Measurements from ENCODE around the gene LRRTM1.

LRRTM1 gene

GRCh38 chr2:80302314-80303005 is 2.1 kb downstream of the LRRTM1 start:
- no peak for DNase-seq (ENCODE audit: low spot score)

DNA sequence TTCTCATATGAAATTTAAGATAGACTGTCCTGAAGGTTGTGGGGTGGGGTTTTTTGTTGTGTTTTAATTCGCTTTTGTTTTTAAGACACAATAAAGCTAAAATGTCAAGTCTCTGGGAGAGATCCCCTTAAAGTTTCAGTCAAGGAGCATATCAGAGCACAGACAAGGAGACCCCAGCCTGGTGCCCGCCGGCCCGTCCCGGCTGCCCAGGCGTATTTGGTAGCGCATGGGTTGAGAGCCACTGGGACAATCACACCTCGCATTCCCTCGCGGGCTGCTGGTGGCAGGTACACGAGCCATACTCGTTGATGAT is 2.6 kb downstream of the LRRTM1 start:
- no peak for DNase-seq (ENCODE audit: low spot score)

DNA sequence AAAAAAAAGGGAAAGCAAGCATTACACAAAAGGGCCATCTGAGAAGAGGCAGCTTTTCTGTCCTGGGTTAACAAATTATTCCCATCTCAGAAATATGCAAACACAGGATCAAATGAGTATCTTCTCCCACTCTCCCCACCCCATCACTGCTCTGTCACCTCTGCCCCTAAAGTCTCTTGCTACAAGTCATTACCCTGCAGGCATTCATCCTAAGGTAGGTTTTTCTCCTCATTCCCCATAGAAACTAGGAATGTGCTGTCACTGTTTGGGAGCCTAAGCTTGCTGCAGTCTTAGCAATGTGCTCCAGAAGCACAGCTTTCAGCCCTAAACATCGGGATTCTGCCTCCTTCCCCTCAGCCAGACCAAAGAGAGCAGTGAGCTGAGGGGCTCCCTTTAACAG is 3.6 kb downstream of the LRRTM1 start:
- DNase-seq (ENCODE audit: low spot score) = no peak

DNA sequence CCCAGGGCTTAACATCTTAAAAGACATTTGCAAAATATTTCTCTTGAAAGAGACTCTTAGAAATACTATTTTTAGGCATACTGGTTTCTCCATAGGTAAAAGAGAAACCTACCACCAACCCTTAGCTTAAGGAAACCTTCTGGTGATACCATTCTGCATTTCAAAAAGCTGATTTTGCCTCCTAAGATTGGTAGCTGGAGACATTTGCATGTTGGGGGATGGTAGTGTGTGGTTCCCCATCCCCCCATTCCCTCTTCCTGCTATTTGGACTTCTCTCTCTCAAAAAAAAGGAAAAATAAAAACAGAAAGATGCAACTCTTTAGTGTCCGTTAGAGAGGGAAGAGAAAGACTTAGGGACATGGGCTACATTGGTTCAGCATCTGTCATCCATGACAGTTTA is 4.2 kb downstream of the LRRTM1 start:
- DNase-seq (ENCODE audit: low spot score) = no peak

DNA sequence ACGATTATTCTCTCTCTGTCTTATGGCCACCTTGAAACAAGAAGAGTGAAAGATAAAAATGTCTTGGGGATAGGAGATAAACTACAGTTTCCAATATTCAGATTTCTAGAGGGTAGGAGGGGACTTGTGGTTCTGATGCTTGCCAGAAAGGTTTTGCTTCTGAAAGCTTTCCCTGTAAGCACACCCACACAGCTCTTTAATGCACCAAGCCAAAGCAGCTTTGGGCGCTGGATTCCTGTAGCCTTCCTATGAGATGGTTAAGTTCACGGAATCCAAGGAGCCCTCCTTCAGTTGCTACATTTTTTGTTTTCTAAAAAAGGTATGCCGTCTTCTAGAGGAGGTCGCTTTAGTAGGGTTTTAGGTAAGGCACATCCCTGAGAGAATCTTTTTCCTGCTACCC is 4.9 kb downstream of the LRRTM1 start:
- DNase-seq (ENCODE audit: low spot score) = no peak

- no peak for DNase-seq (ENCODE audit: low spot score)
Measured at GRCh38 chr2:80298954-80299353, 5.6 kb downstream of the LRRTM1 start.

GRCh38 chr2:80293039-80293438 is 11.5 kb downstream of the LRRTM1 start:
- DNase-seq (ENCODE audit: low spot score) = no peak

- DNase-seq (ENCODE audit: low spot score) = no peak
Measured at GRCh38 chr2:80292474-80292873, 12.1 kb downstream of the LRRTM1 start.

DNA sequence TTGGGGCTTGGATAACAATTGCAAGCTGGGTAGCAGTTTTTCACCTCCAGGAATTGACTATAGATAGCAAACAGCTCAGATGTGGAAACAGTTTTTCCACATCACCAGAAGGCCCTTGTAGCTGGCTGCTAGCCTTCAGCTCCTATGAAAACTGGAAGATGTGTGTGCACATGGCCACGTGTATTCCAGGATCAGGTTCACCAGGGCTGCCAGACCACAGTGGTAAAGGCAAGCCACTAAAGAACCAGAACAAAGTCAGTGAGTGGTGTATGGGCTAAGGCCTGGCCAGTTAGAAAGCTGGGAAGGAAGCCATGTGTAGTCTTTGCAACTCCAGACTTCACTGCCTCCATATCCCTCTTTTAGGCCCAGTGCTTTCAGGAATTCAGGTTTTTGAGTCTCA is 12.9 kb downstream of the LRRTM1 start:
- DNase-seq (ENCODE audit: low spot score) = no peak

DNA sequence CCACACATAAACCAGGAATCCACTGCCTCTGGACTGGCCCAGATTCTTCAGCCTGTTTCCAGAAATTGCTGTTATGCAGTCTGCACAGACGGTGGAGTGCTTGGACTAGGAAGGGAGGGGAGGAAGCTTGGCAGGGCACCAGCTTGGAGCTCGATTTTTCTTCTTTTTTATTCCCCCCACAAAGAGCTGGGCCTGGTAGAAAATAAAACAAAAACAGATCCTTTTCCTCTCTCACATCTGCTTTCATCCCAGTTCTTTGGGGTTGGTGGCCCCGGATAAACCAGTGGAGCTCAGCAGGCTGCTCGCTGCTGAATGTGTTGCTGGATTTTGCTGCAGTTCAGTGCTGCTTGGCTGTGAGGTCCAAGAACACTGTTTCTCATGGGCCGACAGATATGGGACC is 16.0 kb downstream of the LRRTM1 start:
- DNase-seq (ENCODE audit: low spot score) = no peak

- no peak for DNase-seq (ENCODE audit: low spot score)
Measured at GRCh38 chr2:80281049-80281448, 23.5 kb downstream of the LRRTM1 start.

GRCh38 chr2:80280598-80280997 is 24.0 kb downstream of the LRRTM1 start:
- no peak for DNase-seq (ENCODE audit: low spot score)

DNA sequence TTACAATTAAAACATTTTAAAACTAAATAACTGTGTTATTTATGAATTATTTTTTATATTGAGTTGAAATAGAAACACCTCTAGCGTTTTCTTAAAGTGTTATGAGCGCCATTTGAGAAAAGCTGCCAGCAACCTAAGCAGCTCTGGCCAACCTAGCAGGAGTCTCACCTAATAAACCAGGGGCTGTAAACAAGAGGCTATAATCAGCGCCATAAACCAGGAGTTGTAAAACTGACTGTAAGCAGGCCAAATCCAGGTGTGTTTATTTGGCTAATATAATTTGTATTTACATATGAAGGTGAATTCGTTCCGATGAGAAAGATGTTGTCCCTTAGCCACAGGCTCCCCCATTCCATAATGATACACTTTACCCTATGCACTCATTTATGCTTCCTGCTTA is 34.7 kb downstream of the LRRTM1 start:
- DNase-seq (ENCODE audit: low spot score) = no peak

- no peak for DNase-seq (ENCODE audit: low spot score)
Measured at GRCh38 chr2:80266231-80266630, 38.3 kb downstream of the LRRTM1 start.

- no peak for DNase-seq (ENCODE audit: low spot score)
Measured at GRCh38 chr2:80259292-80259691, 45.3 kb downstream of the LRRTM1 start.

DNA sequence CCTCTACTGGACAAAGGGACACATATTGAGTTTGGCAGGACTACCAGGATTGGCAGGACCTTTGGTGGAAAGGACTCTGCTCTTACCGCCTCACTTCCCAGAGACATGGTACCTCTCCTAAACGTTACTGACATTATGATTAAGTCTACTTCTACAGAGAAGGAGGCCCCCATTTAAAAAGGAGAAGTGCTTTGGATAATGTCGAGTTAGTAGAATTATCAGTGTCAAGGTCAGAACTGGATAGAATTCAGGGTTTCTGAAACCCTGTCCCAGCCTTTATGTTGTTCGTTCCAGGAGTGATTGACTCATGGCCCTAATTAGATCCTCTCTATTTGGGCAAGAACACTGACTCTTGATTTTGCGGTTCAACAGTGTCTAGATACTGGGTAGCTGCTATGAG is 45.8 kb downstream of the LRRTM1 start:
- no peak for DNase-seq (ENCODE audit: low spot score)

GRCh38 chr2:80258341-80258740 is 46.2 kb downstream of the LRRTM1 start:
- DNase-seq (ENCODE audit: low spot score) = no peak

DNA sequence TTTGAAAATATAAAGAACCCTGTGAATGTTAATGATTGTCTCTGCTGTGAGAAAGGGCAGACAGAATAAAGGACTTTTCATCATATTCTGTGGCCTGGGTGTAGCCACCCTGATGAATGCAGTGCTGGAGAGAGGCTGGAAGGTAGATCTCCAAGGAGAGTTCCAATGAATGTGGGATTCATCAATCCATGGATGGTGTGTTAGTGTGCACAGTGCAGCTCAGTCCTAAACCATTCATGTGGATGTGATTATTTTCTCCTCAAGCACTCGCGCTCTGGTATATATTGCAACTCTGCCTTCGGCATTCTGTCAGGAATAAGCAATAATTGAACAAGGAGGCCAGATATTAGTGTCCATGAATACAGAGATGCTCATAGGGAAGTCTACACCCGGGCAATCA is 47.1 kb downstream of the LRRTM1 start:
- DNase-seq (ENCODE audit: low spot score) = no peak

DNA sequence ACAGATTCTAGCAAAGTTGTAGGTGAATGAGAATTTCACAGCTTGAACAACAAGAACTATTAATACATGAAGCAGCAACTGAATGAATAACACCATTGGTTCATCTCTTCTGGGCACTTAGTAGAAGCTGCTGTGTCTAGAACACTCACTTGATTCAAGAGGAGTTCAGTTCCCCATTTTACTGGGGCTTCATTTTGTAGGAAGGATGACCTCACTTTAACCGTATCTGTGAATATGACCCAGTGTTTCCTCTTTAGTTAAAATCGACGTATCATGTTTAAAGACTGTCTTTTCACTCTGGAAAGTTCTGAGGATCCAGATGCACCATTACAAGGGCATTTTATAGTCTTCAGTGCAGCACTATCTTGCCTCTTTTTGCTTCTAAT is 47.8 kb downstream of the LRRTM1 start:
- no peak for DNase-seq (ENCODE audit: low spot score)

DNA sequence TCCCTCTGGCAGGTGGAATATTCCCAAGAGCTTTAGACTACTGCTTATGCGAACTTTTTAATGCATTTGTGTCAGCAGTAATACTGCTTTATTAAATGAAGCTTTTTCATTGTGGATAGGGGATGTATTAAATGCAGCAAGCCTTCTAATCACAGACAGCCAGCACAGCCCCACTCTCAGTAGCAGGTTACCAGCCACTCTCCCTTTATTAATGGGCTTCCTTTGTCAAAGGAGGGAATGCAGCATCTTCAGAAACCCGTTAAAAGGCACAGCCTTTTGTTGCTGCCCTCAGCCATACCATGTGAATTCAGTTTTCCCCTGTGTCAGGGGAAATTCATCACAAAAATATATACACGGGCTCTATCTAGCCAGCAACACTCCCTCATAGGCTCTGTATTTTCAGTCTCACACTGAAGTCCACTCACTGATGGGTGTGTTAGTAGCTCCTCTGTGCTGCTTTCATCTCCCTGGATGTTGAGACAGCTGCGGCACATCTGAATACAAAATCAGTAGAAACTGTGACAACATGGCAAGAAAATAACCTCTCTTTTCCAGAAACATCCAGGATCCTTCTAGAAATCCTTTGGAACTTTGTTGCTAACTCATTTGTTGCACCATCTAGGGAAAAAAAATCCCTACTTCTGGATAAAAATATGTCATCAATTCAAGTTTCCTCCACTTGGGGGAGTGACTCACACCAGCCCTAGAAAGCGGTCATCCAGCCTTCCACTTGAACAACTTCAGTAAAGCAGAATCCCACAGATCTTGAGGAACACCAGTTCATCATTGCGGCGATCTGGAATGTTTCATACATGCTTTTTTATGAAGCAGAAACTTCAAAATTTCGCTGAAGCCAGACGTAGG is 48.4 kb downstream of the LRRTM1 start:
- no peak for DNase-seq (ENCODE audit: low spot score)

- no peak for DNase-seq (ENCODE audit: low spot score)
Measured at GRCh38 chr2:80252294-80252986, 52.1 kb downstream of the LRRTM1 start.

All from CD4-positive, alpha-beta T cell treated with Interleukin-6 at 100 ng/mL for 8 hours (primary cell).